NCI-H128 (cell line): ENCODE data around the gene PROCA1.

Experiments used
- DNase-seq: peaks from one replicate; lab custom pipeline; 2025; ENCODE audit not compliant: unreplicated experiment; lab: John Stamatoyannopoulos, UW

PROCA1 gene

DNA sequence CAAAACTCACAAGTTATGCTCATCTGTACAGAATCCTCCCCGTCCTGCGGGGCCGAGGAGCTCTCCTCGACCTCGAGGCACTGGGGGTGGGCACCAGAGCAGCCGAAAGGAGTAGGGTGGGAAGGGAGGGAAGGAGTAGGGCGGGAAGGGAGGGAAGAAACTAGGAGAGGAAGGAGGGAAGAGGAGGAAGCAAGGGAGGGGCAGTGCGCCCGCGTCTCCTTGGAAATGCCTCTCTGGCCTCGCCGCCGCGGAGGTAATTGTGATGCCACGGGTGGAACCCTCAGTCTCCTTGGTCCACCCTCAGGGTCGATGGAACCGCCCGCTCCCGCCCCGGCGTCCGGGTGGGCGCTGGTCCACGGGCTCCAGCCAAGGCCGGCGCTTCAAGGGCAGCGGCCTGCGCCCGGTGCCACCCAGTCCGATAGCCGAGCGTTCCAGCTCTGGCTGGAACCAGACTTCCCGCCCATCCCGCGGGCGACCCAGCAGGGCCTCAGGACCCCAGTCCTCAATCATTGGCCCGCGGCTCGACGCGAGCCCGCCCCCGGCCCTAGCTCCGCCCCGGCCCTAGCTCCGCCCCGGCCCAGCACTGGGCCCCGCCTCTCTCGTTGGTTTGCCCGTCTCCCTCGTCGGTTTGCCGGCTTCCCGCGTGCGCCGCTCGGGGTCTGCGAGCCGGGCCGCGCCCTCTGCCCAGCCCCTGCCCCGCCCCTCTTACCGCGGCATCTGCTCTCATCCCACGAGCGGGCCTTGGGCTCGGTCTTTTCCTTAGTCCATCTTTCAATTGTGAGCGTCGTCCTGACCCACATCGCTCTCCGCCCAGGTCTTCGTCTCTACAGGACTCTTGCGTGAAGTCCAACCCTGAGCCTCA lies 596 bp downstream of the PROCA1 start:
- peak; percentile 73 for DNase-seq

GRCh38 chr17:28707339-28707720 lies 4.4 kb downstream of the PROCA1 start:
- DNase-seq: no peak

DNA sequence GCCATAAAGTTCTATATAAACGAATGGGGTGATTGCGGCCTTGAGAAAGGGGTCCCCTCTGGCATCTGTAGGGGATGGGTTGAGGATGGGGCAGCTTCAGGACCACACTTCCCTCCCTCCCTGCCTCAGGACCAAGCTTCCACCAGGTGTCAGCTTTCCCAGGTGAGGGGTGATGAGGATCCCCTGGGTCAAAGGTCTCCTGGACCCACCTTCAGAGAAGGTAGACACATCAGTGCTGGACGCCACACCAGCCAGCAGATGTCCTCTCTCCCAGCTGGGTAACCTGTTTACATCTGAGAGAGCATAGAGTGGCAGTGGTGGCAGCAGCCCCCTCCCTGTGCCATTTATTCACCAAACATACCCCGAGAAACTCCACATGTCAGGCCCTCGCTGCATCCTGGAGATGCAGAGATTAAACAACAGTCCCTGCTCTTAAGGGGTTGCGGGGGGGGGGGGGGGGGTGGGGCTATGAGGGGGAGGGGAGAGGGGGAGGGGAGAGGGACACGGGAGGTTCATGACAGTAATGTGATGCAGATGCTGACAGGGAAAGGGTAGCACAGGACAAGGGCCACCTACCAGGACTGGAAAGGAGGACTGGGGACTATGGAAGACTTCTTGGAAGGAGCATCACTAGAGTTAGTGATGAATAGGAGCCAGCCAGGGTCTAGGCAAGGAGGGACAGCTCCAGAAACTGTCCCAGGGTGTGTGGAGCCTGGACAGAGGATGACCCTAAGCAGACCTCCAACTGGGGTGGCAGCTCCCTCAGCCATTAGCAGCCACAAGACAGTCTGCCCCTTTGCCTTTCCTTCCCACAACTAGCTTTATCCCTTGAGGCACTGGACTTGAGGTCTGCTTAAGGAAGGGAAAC lies 5.0 kb downstream of the PROCA1 start:
- no peak for DNase-seq

DNA sequence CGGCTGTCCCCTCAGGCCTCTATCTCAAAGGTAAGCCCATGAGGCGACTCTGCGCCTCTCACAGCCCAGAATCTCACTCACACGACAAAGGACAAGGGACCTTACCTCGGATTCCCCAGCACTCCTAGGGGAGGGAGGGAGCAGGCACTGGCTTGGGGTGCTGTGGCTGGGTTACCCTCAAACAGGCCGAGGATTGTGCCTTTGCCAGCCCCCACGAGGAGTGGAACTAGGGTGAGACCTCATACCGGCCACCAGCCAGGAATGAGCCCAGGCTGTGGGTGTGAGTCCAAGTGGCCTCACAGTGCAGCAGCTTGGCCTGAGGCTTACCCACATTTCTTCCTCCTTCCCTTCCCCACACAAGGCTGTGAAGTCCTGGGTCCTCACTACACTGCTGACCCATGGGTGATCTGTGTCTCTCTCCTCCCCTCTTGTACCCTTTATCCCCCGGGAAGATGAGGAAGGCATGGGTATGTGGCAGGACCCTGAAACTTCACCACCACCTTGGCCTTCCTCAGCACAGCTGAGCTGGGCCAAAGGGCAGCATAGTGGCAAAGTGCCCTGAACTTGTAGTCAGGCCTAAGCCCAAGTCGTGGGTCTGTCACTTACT lies 5.9 kb downstream of the PROCA1 start:
- DNase-seq: no peak

GRCh38 chr17:28705074-28705659 lies 6.5 kb downstream of the PROCA1 start:
- DNase-seq: no peak

DNA sequence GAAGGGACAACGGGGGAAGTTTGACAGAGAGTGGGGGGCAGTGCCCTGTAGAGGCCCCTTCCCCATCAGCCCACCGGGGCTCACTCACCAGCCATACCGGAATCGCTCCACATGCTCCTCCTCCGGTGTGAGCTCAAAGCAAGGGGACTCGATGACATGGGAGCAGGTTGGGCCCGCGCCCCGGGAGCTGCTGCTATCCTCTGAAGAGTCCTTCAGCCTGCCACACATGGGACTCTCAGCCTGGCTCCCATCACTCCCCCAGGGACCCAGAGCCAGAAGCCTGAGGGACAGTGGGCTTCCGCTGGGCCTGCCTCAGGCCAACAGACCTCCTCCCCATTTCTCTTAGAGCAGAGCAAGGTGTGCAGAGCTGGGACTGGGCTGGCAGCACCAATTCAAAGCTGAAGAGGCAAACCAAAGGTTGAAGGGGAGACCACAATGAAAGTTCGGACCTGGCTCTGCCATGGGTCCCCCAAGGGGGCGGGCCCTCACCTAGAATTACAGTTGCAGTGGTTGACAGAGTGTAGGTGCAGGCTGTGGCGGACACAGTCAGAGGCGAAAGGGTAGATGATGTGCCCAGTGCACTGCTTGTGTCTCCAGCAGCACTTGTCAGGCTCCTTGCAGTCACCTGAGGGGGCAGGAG lies 7.3 kb downstream of the PROCA1 start:
- no peak for DNase-seq

GRCh38 chr17:28703552-28704218 lies 8.0 kb downstream of the PROCA1 start:
- no peak for DNase-seq

- DNase-seq: no peak
Observed at GRCh38 chr17:28702752-28703150, 8.9 kb downstream of the PROCA1 start.

DNA sequence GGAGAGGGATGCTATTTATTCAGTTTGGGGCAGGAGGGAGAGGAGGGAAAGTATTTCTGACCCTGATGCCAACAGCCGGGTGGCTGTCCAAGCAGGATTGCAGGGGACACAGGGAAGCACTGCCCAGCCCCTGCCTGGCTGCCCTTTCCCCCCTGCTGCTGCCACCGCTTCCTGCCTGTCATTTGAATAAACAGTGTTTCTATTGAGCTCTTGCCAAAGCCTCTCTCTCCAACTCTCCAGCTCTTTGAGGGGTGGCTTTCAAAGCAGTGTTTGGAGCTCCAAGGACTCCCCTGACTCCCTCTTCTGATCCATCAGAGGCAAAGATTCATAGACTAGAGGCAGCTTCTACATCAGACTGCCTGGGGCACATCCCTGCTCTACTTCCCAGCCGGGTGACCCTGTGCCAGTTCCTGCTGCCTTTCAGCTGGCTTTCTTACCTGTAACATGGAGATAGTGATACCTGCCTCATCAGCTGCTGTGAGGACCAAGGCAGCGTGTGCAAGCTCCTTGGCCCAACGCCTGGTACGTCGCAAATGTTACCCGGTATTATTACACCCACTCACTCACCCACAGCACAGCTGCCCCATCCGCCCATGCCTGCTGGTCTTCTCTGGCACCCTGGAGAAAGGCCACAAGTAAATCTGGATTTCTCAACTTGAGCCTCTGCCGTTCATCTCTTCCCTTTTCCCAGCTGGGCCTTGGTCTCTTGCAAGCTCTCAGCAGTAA lies 9.5 kb downstream of the PROCA1 start:
- DNase-seq: peak; percentile 29

DNA sequence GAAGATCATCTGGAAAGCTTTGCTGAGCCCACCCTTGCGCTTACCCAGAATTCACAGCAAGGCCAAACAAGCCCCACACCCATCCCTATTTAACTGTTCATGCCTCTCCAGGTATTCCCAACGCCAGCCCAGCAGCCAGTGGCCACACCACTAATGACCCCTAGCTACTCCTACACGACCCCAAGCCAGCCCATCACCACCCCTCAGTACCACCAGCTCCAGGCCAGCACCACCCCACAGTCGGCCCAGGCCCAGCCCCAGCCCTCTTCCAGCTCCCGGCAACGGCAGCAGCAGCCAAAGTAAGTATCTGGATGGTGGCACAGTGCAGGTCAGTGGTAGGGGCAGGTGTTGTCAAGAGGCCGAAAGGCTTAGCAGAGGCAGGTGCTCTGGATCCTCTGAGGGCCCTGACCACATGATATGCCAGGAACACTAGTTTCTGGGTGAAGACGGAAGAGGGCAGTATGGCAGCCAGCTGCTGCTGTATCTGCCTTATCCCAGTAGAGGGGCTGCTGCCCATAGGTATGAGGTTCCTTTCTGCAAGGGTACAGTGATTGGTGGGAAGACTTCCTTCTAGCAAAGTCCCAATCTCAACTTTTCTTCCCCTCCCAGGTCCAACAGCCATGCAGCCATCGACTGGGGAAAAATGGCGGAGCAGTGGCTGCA lies 10.7 kb downstream of the PROCA1 start:
- DNase-seq: no peak

DNA sequence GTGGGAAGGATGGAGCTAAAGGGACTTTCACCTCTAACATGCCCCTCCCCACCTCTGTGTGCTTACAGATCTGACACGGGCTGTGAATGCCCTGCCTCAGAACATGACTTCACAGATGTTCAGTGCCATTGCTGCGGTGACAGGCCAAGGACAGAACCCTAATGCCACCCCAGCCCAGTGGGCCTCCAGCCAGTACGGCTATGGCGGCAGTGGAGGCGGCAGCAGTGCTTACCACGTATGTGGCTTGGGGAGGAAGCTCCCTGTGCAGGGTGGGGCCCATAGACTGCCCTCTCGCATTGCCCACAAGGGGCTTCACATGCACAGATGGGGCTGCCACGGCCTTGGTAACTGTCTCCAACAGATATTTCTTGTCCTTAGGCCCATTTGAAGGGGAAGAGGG lies 11.4 kb downstream of the PROCA1 start:
- no peak for DNase-seq

DNA sequence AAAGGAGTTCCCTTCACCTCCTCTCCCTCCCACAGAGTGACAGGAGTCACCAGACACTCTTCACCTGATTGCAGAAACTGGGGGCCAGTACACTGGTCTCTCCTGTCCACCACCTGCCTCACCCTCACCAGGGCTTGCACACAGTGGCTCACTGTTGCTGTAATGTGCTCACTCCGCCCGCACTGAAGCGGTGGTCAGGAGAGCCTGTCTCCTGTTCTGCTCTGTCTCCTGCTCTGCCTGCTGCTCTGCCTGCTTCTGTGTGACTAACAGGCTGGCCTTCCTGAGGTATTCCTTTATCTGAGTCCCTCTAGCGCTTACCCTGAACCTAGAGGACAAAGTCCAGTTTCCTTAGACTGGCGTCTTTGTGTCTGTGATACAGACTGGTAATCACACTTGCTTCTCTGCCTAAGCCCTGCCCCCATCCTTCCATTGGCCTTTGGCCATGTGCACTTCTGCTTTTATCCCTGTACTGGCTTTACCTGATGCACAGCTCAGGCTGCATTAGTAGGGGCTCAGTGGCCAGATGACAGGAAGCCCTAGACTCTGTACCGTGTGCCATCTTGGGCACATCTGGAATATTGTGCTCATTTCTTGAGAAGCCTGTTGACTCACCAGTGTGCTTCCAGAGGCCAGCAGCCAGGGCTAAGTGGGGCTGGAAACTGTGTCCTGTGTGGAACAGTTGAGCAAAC lies 13.3 kb downstream of the PROCA1 start:
- no peak for DNase-seq

DNA sequence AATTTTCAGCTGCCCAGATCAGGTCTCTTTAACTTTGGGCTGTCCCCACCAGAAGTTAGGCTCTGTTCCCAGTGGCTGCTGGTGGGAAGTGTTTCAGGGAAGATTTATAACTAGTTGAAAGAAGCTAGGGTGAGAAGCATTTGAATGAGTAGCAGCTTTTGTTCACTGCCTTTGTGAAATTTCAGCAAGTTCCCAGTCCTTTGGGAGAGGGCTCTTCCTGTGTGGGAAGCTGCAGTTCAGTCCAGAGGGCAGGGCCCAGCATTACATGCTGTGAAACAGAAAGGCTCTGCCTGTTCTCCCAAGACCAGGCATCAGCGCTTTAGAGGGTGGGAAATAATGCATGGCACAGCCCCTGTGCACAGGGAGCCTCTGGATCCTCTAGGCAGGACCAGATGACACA lies 17.8 kb downstream of the PROCA1 start:
- no peak for DNase-seq

DNA sequence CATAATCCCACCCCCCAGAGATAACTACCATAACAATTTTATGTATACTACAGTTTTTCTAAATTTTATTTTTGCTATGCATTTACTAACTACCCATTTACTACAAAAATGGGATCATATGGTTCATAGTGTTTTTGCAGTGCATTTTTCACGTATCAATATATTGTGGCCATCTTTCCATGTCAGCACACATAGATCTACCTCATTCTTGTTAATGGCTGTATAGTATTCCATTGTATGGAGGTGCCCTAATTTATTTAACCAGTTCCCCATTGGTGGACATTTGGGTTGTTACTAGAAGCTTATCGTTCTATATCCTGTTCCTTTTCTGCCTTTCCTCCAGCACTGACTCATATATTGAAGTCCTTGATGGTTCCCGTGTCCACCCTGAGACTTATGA lies 22.7 kb downstream of the PROCA1 start:
- no peak for DNase-seq

DNA sequence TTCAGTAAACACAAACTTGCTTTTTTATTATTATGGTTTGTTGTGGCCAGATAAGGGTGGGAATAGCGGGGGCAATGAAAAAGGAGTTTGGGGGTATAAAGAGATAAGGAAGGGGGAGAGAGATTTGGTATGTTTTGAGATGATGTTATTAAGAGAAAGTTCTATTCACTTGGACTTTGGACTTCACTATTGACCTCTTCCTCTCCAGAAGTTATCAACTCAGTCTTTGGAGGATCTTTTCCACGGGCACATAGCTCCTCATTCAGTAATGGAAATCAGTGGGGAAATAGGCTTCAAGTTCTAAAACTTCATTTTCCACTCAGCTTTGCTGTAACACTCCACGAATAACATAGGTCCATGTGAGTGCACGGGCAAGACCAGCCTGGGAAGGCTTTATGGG lies 23.2 kb downstream of the PROCA1 start:
- DNase-seq: no peak

DNA sequence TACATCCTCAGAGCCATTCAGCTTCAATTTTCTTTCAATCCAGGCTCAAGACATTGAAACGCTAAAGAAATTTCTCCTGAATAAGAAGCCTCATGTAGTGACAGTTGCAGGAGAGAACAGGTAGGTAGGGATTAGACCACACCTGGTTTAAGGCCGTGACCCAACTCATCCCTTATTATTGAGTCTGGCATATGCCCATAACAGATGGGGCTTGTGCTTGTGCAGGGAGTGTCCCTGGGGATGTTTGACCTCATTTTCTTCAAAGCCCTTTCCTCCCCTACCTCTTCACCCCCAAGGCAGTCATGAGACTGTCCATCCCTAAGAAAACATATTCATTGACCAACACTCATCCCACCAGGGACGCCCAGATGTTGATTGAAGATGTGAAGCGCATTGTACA lies 25.4 kb downstream of the PROCA1 start:
- DNase-seq: no peak

- no peak for DNase-seq
Observed at GRCh38 chr17:28685366-28685765, 26.3 kb downstream of the PROCA1 start.

- DNase-seq: no peak
Observed at GRCh38 chr17:28684963-28685362, 26.7 kb downstream of the PROCA1 start.

GRCh38 chr17:28682655-28683054 lies 29.0 kb downstream of the PROCA1 start:
- DNase-seq: no peak
